ENCODE data around the gene ST3GAL2.

DNA sequence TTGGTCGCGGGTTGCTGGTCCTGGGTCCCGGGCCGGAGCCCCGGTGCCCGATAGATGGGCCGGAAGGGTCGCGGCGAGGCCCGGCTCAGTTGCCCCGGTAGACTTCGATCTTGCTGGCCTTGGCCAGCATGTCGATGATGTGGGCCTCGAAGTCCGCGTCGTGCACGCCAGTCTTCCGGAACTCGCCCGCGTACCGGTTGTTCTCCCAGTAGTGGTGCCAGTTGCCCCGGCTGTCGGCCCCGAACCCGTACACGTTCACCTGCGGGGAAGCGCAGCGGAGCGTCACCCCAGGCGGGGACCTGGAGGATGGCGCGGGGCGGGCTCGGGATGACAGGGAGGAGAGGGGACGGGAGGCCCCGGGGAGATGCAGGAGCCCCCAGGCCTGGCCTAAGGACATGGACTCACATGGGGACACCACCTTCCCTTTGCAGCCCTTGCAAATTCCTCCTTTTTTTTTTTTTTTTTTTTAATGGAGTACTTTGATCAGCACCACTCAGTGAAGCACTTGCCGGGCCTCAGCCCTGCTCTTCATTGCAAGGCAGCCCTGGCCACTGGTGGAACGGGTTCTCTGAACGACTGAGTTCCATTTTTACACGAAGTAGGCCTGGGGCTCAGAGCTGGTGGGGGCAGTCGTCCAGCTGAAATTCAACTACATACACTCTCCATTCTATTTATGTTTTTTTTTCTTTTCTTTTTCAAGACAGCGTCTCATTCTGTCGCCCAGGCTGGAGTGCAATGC lies 57.1 kb downstream of the ST3GAL2 start:
- no peak for TF ChIP-seq TAF1 (IDR thresholded peaks at IDR 0.05; ENCODE audit: borderline replicate concordance, low read depth, low read length)
- no peak; the same call in 1 of the 2 replicates for TF ChIP-seq POLR2A (IDR thresholded peaks at IDR 0.05; ENCODE audit: low read depth, low read length)
